Transverse colon (tissue), 4 donors: ENCODE results near the gene BMPR2. TPM values are rescaled to one million over a fixed set of nuclear protein-coding genes. Genes with fewer than 3 reads are reported as not detected.

Source experiments
- DNase-seq: peaks from one replicate; pipeline ENCODE4 v3.0.0-alpha.2; 2019
- H3K27ac ChIP-seq, 4 donors: fragments of 200-600 bp; sonication (generic); 2 replicates each; pipeline ENCODE4 v1.5.1; 2016 to 2018; ENCODE audit warnings: inconsistent platforms in 4 of 4
- H3K27me3 ChIP-seq: fragments of 200-600 bp; sonication (generic); 2 replicates; pipeline ENCODE4 v1.5.1; 2017; ENCODE audit warnings: inconsistent platforms
- H3K36me3 ChIP-seq, 4 donors: fragments of 200-600 bp; sonication (generic); 2 replicates each; pipeline ENCODE4 v1.5.1; 2017 to 2019; ENCODE audit warnings: inconsistent platforms in 4 of 4
- H3K4me1 ChIP-seq, 4 donors: fragments of 200-600 bp; sonication (generic); 2 replicates each; pipeline ENCODE4 v1.5.1; 2017 to 2020; ENCODE audit warnings: inconsistent platforms in 4 of 4
- H3K4me3 ChIP-seq, 4 donors: fragments of 200-600 bp; sonication (generic); 1 replicate in 1 of 4; 2 replicates in 3 of 4; pipeline versions ENCODE4 v1.5.1 to v1.6.1; 2017 to 2019; ENCODE audit warnings: inconsistent platforms in 4 of 4
- H3K9me3 ChIP-seq, 2 donors: fragments of 200-600 bp; sonication (generic); 2 replicates each; pipeline ENCODE4 v1.5.1; 2017 to 2019; ENCODE audit warnings: inconsistent platforms in 2 of 2
- EP300 ChIP-seq: sonication (generic); formaldehyde crosslinking; IDR thresholded peaks from one replicate; pipeline ENCODE4 v1.6.1; 2017; ENCODE audit warnings: antibody characterized with exemption, low read depth
- POLR2A ChIP-seq: fragments of 450-650 bp; IDR thresholded peaks from one replicate; pipeline ENCODE4 v1.6.1; 2016; ENCODE audit warnings: antibody characterized with exemption, mild to moderate bottlenecking, moderate library complexity
- POLR2AphosphoS5 ChIP-seq, 3 donors: sonication (generic); formaldehyde crosslinking; IDR thresholded peaks; one replicate each; pipeline ENCODE4 v1.6.1; 2016; ENCODE audit warnings: antibody characterized with exemption in 3 of 3
- WGBS, 2 donors: methylation state at CpG; one replicate each; pipeline ENCODE4 v1.1.5; 2018; ENCODE audit warnings: low coverage in 1 of 2; 5-methylcytosine and 5-hydroxymethylcytosine counted together
- in situ Hi-C, 4 donors: fragments of 200-750 bp; cut with MboI; loops; one replicate each; pipeline versions ENCODE4 v1.15.0 to v1.15.1; 2017; ENCODE audit warnings: low sequenced_read_pairs in 3 of 4, low pct_ligation_motif_present in 1 of 4, low pct_unique_long_range_greater_than_20kb in 1 of 4
- intact Hi-C: fragments of 100-400 bp; cut with DNase I; formaldehyde crosslinking; loops from one replicate; pipeline ENCODE4 v1.15.1; 2023; ENCODE audit warnings: low total_unique reads
- total RNA-seq, 4 donors: library from RNA; depleted of rRNA; stranded (reverse); fragments of >200 nt; gene quantifications; one replicate each; pipeline ENCODE4 v1.1.0, GENCODE V29; 2016
- TF ChIP-seq, protein P1 (sequence below), 5 experiments: fragments of 200-600 bp in 3 of 5; fragments of 450-650 bp in 2 of 5; sonication (generic) in 3 of 5; IDR thresholded peaks; 1 replicate in 2 of 5; 2 replicates in 3 of 5; pipeline ENCODE4 v1.5.1; 2016 to 2017; ENCODE audit warnings: antibody characterized with exemption in 5 of 5, inconsistent platforms in 3 of 5, mild to moderate bottlenecking in 2 of 5, moderate library complexity in 1 of 5

Gene BMPR2
- total RNA-seq, 4 donors from 2014 or later: 16.5 to 40.5 (median 26.5) TPM

DNA sequence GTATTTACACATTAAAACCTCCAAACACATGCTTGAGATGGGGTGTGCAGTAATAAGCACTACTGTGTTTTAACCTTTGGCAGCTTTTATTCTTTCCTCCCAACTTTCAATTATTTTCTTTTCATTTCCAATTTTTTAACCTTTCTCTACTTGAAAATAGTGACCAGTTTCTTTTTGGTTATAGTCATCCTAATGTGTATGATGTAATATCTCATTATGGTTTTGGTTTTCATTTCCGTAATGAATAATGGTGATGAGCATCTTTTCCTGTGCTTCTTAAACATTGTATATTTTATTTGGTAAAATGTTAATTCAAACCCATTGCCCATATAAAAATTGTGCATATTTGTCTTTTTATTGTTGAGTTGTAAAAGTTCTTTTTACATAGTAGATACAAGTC lies 103.5 kb downstream of the BMPR2 start:
- TF ChIP-seq, protein P1, sequence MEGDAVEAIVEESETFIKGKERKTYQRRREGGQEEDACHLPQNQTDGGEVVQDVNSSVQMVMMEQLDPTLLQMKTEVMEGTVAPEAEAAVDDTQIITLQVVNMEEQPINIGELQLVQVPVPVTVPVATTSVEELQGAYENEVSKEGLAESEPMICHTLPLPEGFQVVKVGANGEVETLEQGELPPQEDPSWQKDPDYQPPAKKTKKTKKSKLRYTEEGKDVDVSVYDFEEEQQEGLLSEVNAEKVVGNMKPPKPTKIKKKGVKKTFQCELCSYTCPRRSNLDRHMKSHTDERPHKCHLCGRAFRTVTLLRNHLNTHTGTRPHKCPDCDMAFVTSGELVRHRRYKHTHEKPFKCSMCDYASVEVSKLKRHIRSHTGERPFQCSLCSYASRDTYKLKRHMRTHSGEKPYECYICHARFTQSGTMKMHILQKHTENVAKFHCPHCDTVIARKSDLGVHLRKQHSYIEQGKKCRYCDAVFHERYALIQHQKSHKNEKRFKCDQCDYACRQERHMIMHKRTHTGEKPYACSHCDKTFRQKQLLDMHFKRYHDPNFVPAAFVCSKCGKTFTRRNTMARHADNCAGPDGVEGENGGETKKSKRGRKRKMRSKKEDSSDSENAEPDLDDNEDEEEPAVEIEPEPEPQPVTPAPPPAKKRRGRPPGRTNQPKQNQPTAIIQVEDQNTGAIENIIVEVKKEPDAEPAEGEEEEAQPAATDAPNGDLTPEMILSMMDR (IDR thresholded peaks at IDR 0.05): no peak
- no peak for TF ChIP-seq EP300
- no peak for TF ChIP-seq POLR2AphosphoS5 (IDR thresholded peaks at IDR 0.05)
- no peak for TF ChIP-seq POLR2A
- no peak for DNase-seq
- WGBS, 2 donors: 76 to 82% methylated on average over 1 of the region's 1 CpG
- Histone ChIP-seq H3K4me3 (no peak overlapping the region), H3K27ac (no peak overlapping the region), H3K4me1 (no peaks in the 10 kb centered on the region), H3K36me3 (peaks cover 0 to 5% (median 0%) of the 10 kb centered on the region in 4 donors), H3K27me3 (no peaks in the 10 kb centered on the region), H3K9me3 (no peaks in the 10 kb centered on the region)
- intact Hi-C loops (no loop called here), in situ Hi-C loops (no loop called here)

DNA sequence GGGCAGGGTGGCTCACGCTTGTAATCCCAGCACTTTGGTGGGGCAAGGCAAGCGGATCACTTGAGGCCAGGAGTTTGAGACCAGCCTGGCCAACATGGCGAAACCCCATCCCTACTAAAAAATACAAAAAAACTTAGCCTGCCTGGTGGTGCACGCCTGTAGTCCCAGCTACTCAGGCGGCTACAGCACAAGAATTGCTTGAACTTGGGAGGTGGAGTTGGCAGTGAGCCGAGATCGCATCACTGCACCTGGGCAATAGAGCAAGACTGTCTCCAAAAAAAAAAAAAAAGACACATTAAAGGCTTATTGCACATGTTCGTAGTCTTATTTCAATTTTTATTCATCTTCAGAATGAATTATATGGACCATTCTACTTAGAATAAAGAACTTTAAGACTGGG lies 110.2 kb downstream of the BMPR2 start:
- no peak for DNase-seq
- Histone ChIP-seq H3K4me1 (no peaks in the 10 kb centered on the region), H3K36me3 (peaks cover 0 to 5% (median 0%) of the 10 kb centered on the region in 4 donors), H3K27ac (no peak overlapping the region), H3K9me3 (no peaks in the 10 kb centered on the region), H3K4me3 (no peak overlapping the region), H3K27me3 (no peaks in the 10 kb centered on the region)
- intact Hi-C loops: no loop called here
- 87 to 93% methylated on average over 8 of the region's 8 CpGs for WGBS, 2 donors
- in situ Hi-C loops: no loop called here
- TF ChIP-seq, protein P1 (IDR thresholded peaks at IDR 0.05): no peak
- TF ChIP-seq POLR2AphosphoS5 (IDR thresholded peaks at IDR 0.05) (no peak), EP300 (no peak), POLR2A (no peak)

DNA sequence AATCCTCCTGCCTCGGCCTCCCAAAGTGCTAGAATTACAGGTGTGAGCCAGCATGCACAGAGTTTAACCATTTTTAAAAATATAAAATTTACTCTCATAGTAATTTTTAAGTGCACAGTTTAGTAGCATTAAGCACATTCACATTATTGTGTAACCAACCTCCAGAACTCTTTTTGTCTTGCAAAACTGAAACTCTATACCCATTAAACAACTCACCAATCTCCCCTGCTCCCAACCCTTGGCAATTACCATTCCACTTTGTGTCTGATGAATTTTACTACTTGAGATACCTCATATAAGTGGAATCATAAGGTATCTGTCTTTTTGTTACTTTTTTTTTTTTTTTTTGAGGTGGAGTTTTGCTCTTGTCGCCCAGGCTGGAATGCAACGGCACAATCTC lies 112.5 kb downstream of the BMPR2 start:
- H3K9me3 ChIP-seq: no peaks in the 10 kb centered on the region
- no peaks in the 10 kb centered on the region for H3K27me3 ChIP-seq
- H3K27ac ChIP-seq: no peak overlapping the region
- no peak for DNase-seq
- in situ Hi-C loops (no loop called here), intact Hi-C loops (no loop called here)
- H3K36me3 ChIP-seq: no peaks in the 10 kb centered on the region
- peaks cover 0 to 9% (median 2%) of the 10 kb centered on the region in 4 donors for H3K4me1 ChIP-seq
- no peak overlapping the region for H3K4me3 ChIP-seq
- WGBS, 2 donors: 100% methylated on average over 3 of the region's 3 CpGs
- TF ChIP-seq POLR2AphosphoS5 (IDR thresholded peaks at IDR 0.05) (no peak), POLR2A (no peak), EP300 (no peak)
- TF ChIP-seq, protein P1 (IDR thresholded peaks at IDR 0.05): no peak

DNA sequence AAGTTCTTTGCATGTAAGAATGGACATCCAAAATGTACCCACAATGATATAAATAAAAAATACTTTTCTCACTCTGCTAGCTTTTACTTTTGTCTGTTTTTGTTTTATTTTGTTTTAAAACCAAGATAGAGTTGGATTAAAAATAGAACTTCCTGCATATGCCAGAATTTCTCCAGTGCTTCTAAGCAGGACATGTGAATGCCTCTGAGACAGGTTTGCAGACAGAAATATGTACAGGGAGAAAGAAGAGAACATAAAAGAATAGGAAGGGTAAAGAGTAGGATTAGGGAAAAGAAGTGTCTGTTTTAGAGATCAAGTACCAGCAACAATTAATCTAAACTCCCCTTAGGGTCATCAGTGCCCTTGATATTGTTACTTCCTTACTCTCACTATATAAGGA lies 114.4 kb downstream of the BMPR2 start:
- in situ Hi-C loops: no loop called here
- intact Hi-C loops: no loop called here
- no peaks in the 10 kb centered on the region for H3K9me3 ChIP-seq
- no peak for DNase-seq
- no peaks in the 10 kb centered on the region for H3K36me3 ChIP-seq
- H3K4me3 ChIP-seq: no peak overlapping the region
- no peak for TF ChIP-seq POLR2A
- H3K27ac ChIP-seq: no peak overlapping the region
- H3K27me3 ChIP-seq: no peaks in the 10 kb centered on the region
- peaks cover 0 to 22% (median 8%) of the 10 kb centered on the region in 4 donors for H3K4me1 ChIP-seq

DNA sequence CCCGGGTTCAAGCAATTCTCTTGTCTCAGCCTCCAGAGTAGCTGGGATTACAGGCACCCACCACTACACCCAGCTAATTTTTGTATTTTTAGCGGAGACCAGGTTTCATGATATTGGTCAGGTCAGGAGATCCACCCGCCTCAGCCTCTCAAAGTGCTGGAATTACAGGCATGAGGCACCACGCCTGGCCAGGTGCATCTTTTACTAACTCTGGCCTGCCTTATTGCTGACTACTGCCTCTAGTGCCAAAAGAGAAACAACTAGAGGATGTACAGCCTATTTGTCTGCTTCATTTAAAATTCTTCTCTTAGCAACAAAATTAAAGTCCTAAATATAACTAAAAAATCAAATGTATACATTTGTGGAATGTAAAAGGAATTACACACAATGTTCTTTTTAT lies 115.4 kb downstream of the BMPR2 start:
- no peak overlapping the region for H3K4me3 ChIP-seq
- in situ Hi-C loops: no loop called here
- 92 to 100% methylated on average over 1 to 4 of the region's 4 CpGs for WGBS, 2 donors

More for the DNA sequence above, 115.4 kb downstream of the BMPR2 start:
- TF ChIP-seq POLR2AphosphoS5 (IDR thresholded peaks at IDR 0.05): no peak
- TF ChIP-seq, protein P1 (IDR thresholded peaks at IDR 0.05): no peak
- no peak for TF ChIP-seq POLR2A
- TF ChIP-seq EP300: no peak
- DNase-seq: no peak
- Histone ChIP-seq H3K27ac (no peak overlapping the region), H3K4me1 (peaks cover 0 to 22% (median 8%) of the 10 kb centered on the region in 4 donors), H3K9me3 (no peaks in the 10 kb centered on the region), H3K36me3 (no peaks in the 10 kb centered on the region), H3K27me3 (no peaks in the 10 kb centered on the region)
- intact Hi-C loops: no loop called here
